OCI-LY3 (cell line): ENCODE results near the gene NOC2L.
"Not testable (repeated sequence)": the region's sequence is repeated elsewhere in the genome, so short reads cannot be mapped to it uniquely, and the experiment has no call there.

Experiments used
- H2AFZ ChIP-seq: fragments of 200-600, 300-600 bp; shearing (Covaris generic); 2 replicates; pipeline ENCODE4 v1.6.0; 2014; ENCODE audit warnings: antibody characterized with exemption, low read depth, low read length
- H3K27ac ChIP-seq: fragments of 200-600, 300-600 bp; sonication (generic); 2 replicates; pipeline ENCODE4 v1.5.1; 2014; ENCODE audit warnings: mild to moderate bottlenecking, low read length, moderate library complexity, mixed read lengths
- H3K27me3 ChIP-seq: fragments of 200-600, 300-600 bp; sonication (generic); 2 replicates; pipeline ENCODE4 v1.6.1; 2014; ENCODE audit warnings: low read depth, low read length, mixed read lengths
- H3K36me3 ChIP-seq: fragments of 200-600, 300-600 bp; sonication (generic); replicated peaks from 2 replicates; pipeline ENCODE3; 2014; ENCODE audit warnings: low read depth, low read length, mixed read lengths
- H3K4me1 ChIP-seq: fragments of 300-600, 200-600 bp; sonication (generic); 2 replicates; pipeline ENCODE4 v1.6.1; 2014; ENCODE audit warnings: low read length, mixed read lengths
- H3K4me2 ChIP-seq: fragments of 200-600, 300-600 bp; sonication (generic); 2 replicates; pipeline ENCODE4 v1.6.1; 2014; ENCODE audit warnings: low read length, mixed read lengths
- H3K4me3 ChIP-seq: fragments of 300-600, 200-600 bp; sonication (generic); 2 replicates; pipeline ENCODE4 v1.5.1; 2014; ENCODE audit warnings: antibody characterized with exemption, mild to moderate bottlenecking, low read length, moderate library complexity
- H3K79me2 ChIP-seq: fragments of 300-600, 200-600 bp; shearing (Covaris generic); 2 replicates; pipeline ENCODE4 v1.6.1; 2014; ENCODE audit warnings: mild to moderate bottlenecking, low read length, mixed read lengths
- H3K9ac ChIP-seq: fragments of 300-600, 200-600 bp; shearing (Covaris generic); 2 replicates; pipeline ENCODE4 v1.6.0; 2014; ENCODE audit warnings: mild to moderate bottlenecking, low read length, moderate library complexity
- H3K9me3 ChIP-seq: fragments of 200-600, 300-600 bp; shearing (Covaris generic); 2 replicates; pipeline ENCODE4 v1.6.1; 2014; ENCODE audit warnings: low read length, mixed read lengths; ENCODE audit not compliant: insufficient read depth
- H4K20me1 ChIP-seq: fragments of 200-600, 300-600 bp; sonication (generic); 2 replicates; pipeline ENCODE4 v1.6.1; 2016; ENCODE audit warnings: low read length, mixed read lengths; ENCODE audit not compliant: insufficient read depth
- CTCF ChIP-seq: fragments of 200-600, 300-600 bp; sonication (generic); IDR thresholded peaks from 2 replicates; pipeline ENCODE4 v1.5.1; 2014; ENCODE audit warnings: antibody characterized with exemption, low read length, low read depth
- EZH2phosphoT487 ChIP-seq: fragments of 200-600 bp; shearing (Covaris generic); IDR thresholded peaks from 2 replicates; pipeline ENCODE4 v1.6.1; 2018; ENCODE audit warnings: antibody characterized with exemption, mixed run types, low read depth

NOC2L gene

GRCh38 chr1:902802-903201 is 56.3 kb downstream of the NOC2L start:
- Histone ChIP-seq H3K9me3 (no peaks in the 10 kb centered on the region), H3K4me2 (no peak overlapping the region), H3K4me1 (no peaks in the 10 kb centered on the region), H3K36me3 (no peaks in the 10 kb centered on the region), H4K20me1 (no peaks in the 10 kb centered on the region), H3K4me3 (no peak overlapping the region), H3K27me3 (peaks cover 12% of the 10 kb centered on the region), H2AFZ (no peak overlapping the region), H3K9ac (no peak overlapping the region), H3K79me2 (no peaks in the 10 kb centered on the region), H3K27ac (no peak overlapping the region)
- TF ChIP-seq CTCF (no peak), EZH2phosphoT487 (no peak)

- H3K27me3 ChIP-seq = peaks cover 11% of the 10 kb centered on the region
- H3K4me3 ChIP-seq = no peak overlapping the region
- no peak overlapping the region for H3K9ac ChIP-seq
- H3K27ac ChIP-seq = no peak overlapping the region
- no peak overlapping the region for H2AFZ ChIP-seq
- H3K4me2 ChIP-seq = no peak overlapping the region
- no peaks in the 10 kb centered on the region for H3K9me3 ChIP-seq
- no peaks in the 10 kb centered on the region for H3K4me1 ChIP-seq
- TF ChIP-seq CTCF (no peak), EZH2phosphoT487 (no peak)
- H4K20me1 ChIP-seq = no peaks in the 10 kb centered on the region
- no peaks in the 10 kb centered on the region for H3K36me3 ChIP-seq
- H3K79me2 ChIP-seq = no peaks in the 10 kb centered on the region
Observed at GRCh38 chr1:901108-901859, 57.8 kb downstream of the NOC2L start.

- Histone ChIP-seq H3K36me3 (no peaks in the 10 kb centered on the region), H4K20me1 (no peaks in the 10 kb centered on the region), H3K27me3 (no peaks in the 10 kb centered on the region), H3K9me3 (no peaks in the 10 kb centered on the region), H3K79me2 (no peaks in the 10 kb centered on the region), H3K9ac (no peak overlapping the region), H3K4me2 (no peak overlapping the region), H3K4me3 (no peak overlapping the region), H3K4me1 (no peaks in the 10 kb centered on the region), H3K27ac (no peak overlapping the region), H2AFZ (no peak overlapping the region)
- TF ChIP-seq CTCF (no peak), EZH2phosphoT487 (no peak)
Observed at GRCh38 chr1:899636-900317, 59.3 kb downstream of the NOC2L start.

- H3K4me3 ChIP-seq, H3K36me3 ChIP-seq, H3K4me2 ChIP-seq, H3K27ac ChIP-seq, H2AFZ ChIP-seq, H3K79me2 ChIP-seq, H4K20me1 ChIP-seq, H3K4me1 ChIP-seq, H3K27me3 ChIP-seq, H3K9me3 ChIP-seq, H3K9ac ChIP-seq: not testable (repeated sequence)
Observed at GRCh38 chr1:897951-898350, 61.1 kb downstream of the NOC2L start.
